ENCODE data around the gene GLRX3. TPM values are rescaled to one million over a fixed set of nuclear protein-coding genes. Genes with fewer than 3 reads are reported as not detected.

Gene GLRX3
- total and polyA plus RNA-seq, 2 of the 13 experiments (the other 11 are each of a cell fraction or from before 2014, with no cell fraction given): 91.4 to 135 TPM

DNA sequence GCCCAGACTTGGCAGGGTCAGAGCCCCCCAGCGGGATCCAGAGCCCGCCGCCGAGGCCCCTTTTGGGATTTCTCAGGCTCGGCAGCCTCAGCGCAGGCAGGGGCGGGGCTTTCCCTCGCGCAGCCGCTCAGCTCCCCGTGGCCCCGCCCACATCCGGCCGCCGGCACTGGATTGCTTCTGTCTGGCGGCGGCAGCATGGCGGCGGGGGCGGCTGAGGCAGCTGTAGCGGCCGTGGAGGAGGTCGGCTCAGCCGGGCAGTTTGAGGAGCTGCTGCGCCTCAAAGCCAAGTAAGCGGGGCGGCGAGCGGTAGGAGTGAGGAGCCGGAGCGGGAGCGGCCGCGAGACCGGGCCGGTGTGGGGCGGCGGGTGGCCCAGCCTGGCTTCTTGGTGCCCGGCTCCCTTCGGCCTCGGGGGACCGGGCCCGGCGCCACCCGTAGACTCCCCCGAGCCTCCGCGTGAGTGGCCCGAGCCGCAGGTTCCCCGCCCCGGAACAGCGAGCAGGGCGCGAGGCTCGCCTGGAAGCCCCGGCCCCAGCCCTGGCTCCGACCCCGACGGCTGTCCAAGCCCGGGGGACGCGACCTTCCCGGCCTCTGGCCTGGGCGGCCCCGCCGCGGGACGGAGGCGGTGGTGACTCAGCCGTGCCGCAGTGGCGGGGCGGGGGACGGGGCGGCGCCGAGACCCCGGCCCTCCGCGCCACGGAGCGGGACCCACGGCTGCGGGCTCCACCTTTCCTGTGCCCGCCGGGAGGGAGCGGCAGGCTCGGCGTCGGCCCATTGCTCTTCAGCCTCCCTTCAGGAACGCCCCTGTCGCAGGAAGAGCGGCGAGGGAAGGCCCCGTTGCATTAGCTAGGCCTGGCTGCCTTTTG is at the start of gene GLRX3 (continued):
- TF ChIP-seq CBX5 (CRISPR knock-in tag; IDR thresholded peaks at IDR 0.05; ENCODE audit: borderline replicate concordance) (0 out of 2 replicates have a peak, but pooled peaks have one; percentile 38), ARID5B (CRISPR knock-in tag; IDR thresholded peaks at IDR 0.05) (peak; percentile 14; the same call in 1 of the 2 replicates), RBM22 (optimal IDR thresholded peaks at IDR 0.05; ENCODE audit: low read length) (no peak), GATAD2A (CRISPR knock-in tag; IDR thresholded peaks at IDR 0.05) (no peak), MNT (IDR thresholded peaks at IDR 0.05) (peak; percentile 7; the same call in 1 of the 2 replicates), RAD21 (CRISPR knock-in tag; IDR thresholded peaks at IDR 0.05) (peak; percentile 26; the same call in 1 of the 2 replicates), SNAPC2 (CRISPR knock-in tag; IDR thresholded peaks at IDR 0.05) (no peak), MLLT10 (CRISPR knock-in tag; IDR thresholded peaks at IDR 0.05) (no peak), RFX5 (IDR thresholded peaks at IDR 0.05; ENCODE audit: low read depth, low read length) (no peak), SMARCC2 (IDR thresholded peaks at IDR 0.05) (no peak), ZNF34 (CRISPR knock-in tag; IDR thresholded peaks at IDR 0.05; ENCODE audit: borderline replicate concordance) (no peak), BHLHE40 (IDR thresholded peaks at IDR 0.05; ENCODE audit: low read length) (no peak), TEF (CRISPR knock-in tag; IDR thresholded peaks at IDR 0.05) (peak; percentile 37; the same call in 1 of the 2 replicates), HNF1A (IDR thresholded peaks at IDR 0.05; ENCODE audit: low read depth) (no peak), HNF1A (CRISPR knock-in tag; IDR thresholded peaks at IDR 0.05; ENCODE audit: borderline replicate concordance) (0 out of 2 replicates have a peak, but pooled peaks have one; percentile 24), RARA (CRISPR knock-in tag; IDR thresholded peaks at IDR 0.05) (peak; percentile 20; the same call in 1 of the 2 replicates), NFE2L2 (IDR thresholded peaks at IDR 0.05; ENCODE audit: low read length) (no peak), SMYD3 (CRISPR knock-in tag; IDR thresholded peaks at IDR 0.05) (no peak), KDM2A (CRISPR knock-in tag; IDR thresholded peaks at IDR 0.05; ENCODE audit: borderline replicate concordance, low read depth) (peak; percentile 72; the same call in 1 of the 2 replicates), KDM5A (IDR thresholded peaks at IDR 0.05; ENCODE audit: borderline replicate concordance, low read length) (peak; percentile 75)

Measured in HepG2 (cell line).